HG02610 (cell line): ENCODE measurements around the gene RARG.
"Not testable (repeated sequence)": the region's sequence is repeated elsewhere in the genome, so short reads cannot be mapped to it uniquely, and the experiment has no call there.

Experiments used
- ATAC-seq: cut with Tn5 transposase; IDR thresholded peaks from one replicate; pipeline ENCODE4 v1.9.1; 2021; ENCODE audit warnings: mild to moderate bottlenecking, moderate library complexity; ENCODE audit not compliant: unreplicated experiment

Gene RARG

GRCh38 chr12:53211476-53212381, 20.3 kb downstream of the RARG start:
- no peak for ATAC-seq

DNA sequence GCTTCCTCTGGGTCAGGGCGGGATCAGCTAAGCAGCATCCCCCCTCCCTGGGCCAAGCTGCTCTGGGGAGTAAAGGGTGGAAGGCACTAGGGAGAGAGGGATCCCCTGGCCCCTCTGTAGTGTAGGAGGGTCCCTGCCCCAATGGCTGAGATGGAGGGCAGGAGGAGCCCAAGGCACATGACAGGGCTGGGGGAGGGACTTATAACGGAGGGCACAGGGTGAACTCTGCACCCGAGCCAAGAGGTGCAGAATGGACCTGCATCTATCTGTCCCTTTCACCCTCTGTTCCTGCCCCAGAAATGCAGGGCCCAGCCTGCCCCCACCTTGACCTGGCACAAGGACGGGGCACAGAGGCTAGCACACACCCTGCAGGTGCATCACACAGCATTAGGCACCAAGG, 21.2 kb downstream of the RARG start:
- ATAC-seq: no peak

DNA sequence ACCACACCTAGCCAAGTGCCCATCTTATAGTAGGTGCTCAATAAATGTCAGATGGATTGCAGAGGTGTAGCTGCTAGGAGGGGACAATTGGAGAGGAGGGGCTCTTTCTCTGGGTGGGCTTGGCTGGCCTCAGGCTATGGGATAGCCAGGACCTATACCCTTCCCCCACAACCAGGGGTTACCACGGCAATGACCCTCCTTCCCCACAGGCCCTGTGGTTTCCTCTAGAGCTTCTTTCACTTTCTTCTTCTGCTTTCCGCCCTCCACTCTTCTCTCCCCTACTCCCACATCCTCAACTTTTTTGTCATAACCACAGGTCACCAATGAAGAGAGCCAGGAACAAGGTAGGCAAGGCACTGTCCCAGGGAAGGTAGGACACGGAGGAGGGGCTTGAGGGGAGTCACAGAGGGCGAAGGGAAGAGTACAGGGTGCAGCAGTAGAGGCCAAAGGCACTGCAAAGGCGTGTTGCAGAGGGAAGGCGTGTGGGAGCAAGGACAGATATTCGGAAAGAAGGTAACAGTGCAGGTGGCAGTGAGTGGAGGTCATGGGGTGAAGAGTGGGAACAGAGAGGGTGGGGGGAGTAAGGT, 23.0 kb downstream of the RARG start:
- peak; percentile 41 for ATAC-seq

GRCh38 chr12:53208435-53208834, 23.6 kb downstream of the RARG start:
- no peak for ATAC-seq

DNA sequence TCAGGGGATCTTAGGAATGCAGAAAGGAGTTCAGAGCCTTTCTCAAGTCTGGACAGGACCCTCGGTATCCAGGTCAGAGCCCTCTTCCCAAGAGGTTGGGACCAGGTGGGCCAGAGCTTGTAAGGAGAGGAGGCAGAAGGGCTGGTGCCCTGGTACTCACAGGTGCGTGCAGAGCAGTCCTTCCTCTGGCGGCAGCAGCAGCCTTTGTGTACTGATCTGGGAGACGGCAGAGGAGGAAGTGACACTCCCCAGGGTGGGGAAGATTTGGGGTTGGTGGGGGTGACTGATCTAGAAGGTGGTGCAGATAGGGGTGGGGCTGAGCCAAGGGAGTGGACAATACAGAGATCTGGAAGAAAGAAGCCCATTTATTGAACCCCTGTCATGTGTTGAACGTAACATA, 25.0 kb downstream of the RARG start, which contains the start of gene ITGB7:
TSS of gene ITGB7 (minus strand) at position 210 of the 400 bp plus-strand sequence. CDS start 6,808 bp downstream, outside the sequence.
- peak; percentile 43 for ATAC-seq

DNA sequence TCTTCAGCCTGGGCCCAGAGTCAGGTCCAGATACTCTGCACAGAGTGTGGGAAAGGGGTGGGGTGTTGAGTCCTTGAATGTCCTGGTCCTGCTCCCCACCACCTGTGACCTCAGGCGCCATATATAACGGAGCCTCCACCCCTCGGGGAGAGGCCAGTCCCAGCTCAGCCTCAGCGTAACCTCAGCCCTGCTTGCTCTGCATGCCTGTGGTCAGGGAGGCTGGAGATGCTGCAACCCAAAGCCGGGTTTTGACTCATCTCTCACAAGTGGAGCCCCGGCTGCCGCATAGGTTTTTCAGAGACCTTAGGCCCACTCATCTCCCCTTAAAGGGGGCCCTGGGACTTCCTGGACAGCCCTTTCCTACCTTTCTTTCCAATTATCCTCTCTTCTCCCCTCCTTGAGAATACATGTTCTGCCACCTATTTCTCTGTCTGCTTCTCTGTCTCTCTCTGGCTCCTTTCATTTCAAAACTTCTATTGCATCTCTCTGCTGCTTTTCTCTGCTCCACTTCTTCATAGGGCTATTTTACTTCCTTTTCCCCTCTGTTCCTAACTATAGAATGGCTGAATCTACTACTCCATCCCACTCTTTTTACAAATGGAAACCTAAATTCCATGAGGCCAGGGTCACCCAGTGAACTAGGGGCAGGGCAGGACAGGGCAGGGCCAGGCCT, 26.1 kb downstream of the RARG start:
- peak; percentile 78 for ATAC-seq

GRCh38 chr12:53204351-53204750, 27.7 kb downstream of the RARG start:
- no peak for ATAC-seq

DNA sequence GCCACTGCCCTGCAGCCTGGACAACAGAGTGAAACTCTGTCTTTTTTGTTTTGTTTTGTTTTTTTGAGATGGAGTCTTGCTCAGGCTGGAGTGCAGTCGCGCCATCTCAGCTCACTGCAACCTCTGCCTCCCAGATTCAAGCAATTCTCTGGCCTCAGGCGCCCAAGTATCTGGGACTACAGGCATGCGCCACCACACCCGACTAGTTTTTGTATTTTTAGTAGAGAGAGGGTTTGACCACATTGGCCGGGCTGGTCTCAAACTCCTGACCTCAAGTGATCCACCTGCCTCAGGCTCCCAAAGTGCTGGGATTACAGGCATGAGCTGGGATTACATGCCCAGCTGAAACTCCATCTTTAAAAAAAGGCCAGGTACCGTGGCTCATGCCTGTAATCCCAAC, 29.7 kb downstream of the RARG start:
- ATAC-seq: not testable (repeated sequence)

DNA sequence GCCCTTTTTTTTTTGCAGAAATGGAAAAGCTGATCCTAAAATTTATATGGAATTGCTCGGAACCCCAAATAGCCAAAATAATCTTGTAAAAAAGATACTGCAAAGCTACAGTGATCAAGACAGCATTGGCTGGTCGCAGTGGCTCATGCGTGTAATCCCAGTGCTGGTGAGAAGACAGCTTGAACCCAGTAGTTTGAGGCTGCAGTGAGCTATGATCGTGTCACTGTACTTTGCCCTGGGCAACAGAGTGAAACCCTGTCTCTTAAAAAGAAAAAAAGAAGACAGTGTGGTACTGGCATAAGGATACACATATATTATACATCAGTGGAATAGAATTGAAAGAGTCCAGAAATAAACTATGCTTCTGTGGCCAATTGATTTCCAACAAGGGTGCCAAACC, 30.4 kb downstream of the RARG start:
- ATAC-seq: no peak

DNA sequence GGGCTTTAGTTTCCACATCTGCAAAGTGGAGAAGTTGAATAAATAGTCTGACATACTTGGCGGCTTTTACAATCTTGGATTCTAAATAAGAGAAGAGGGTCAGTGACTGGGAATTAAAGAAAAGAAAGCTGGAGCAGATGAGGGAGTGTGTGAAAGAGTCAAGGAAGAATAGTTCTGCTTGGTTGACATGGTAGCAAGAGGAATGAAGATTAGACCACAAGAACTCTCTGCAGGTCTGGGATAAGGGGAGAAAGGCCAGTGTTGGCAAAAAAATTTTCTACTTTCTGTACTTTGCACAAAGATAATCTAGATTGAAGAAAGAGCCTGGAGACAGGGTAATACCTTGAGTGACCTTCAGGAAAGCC, 30.9 kb downstream of the RARG start:
- no peak for ATAC-seq

GRCh38 chr12:53200458-53201176, 31.4 kb downstream of the RARG start:
- ATAC-seq: peak; percentile 59

- peak; percentile 2 for ATAC-seq
Observed at GRCh38 chr12:53200107-53200457, 31.9 kb downstream of the RARG start.

GRCh38 chr12:53199700-53200099, 32.3 kb downstream of the RARG start:
- no peak for ATAC-seq

DNA sequence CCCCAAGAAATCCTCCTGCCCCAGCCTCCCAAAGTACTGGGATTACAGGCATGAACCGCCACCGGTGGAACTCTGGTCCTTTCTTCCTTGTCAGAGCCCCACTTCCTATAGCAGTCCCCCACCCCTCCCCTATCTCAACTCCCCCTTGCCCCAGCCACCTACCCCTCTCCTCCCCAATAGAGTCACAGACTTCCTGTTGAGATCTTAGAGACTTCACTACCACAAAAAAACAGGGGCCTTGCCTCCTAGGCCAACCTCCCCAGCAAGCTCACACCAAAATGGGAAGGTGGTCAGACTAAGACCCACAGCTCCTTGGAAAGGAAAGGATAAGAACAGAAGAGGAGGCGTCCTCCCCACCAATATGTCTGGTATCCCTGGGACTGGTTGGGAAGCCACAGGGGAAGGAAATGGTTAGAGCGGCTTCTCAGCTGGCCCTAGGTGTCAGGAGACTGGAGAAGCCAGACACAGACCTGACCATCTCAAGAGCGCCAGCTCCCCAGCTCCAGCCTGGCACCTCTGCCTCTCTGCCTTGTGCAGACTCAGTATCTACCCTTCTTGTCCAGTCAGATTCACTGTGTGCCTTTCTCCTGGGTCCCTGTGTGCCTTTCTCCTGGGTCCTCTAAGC, 33.4 kb downstream of the RARG start:
- no peak for ATAC-seq

GRCh38 chr12:53197011-53197640, 34.9 kb downstream of the RARG start:
- ATAC-seq: no peak

DNA sequence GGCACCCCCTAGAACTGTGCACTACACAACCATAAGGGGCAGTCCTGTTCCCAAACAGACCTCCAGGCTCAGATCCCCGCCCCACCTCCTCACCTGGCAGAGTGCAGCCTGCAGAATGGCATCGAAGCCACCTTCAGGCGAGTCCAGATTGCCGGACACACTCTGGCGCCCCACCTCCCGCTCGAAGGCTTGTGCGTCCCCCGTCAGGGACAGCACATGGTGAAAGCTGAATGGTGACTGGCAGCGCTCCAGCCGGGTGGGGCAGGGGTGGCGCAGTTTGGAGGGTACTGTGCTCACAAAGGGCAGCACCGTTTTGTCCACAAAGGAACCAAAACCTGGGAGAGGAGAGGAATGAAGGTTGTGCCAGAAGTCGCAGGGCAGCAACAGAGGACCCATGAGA, 35.5 kb downstream of the RARG start:
- ATAC-seq: no peak

DNA sequence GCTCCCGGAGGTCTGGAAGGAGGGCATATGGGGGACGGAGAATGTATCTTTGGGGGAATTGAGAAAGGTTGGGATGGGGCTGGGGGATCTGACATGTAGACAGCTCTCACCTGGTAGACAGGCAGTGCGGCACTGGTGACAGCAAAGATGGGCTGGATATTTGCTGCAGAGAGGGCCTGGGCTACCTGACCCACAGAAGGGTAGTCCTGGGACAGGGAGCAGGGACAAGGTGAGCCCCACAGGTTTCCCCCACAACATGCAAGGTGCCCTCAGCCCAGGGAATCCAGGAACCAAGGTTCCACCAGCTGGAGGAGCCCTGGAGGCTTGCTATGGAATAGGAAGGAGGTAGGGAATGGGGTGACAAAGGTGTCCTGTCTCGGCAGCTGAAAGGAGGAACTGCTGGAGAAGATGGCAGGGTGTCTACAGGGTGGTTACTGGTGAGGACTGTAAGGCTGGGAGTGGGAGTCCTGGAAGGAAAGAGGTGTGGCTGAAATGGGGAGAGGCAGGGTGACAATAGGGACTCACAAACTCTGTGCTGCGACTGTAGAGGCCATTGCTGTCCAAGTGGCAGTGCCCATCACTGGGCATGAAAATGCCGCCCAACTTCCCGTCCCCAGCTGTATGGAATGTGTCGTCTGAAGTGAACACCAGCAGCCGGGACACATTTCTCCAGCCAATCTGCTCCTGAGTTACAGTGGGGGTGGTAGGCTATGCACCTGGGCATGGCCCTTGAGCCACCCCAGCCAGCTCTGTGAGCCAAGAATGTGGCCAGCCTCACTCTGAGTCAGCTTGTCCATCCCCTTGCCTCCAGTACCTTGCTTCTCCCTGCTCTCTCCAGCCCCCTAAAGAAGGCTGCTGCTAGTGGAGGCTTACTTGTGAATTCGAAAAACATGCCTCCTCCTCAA, 36.2 kb downstream of the RARG start:
- no peak for ATAC-seq

- no peak for ATAC-seq
Observed at GRCh38 chr12:53194973-53195372, 37.0 kb downstream of the RARG start.

GRCh38 chr12:53193985-53194716, 37.9 kb downstream of the RARG start:
- ATAC-seq: no peak
